Muscle layer of colon (tissue), 2 donors: ENCODE measurements around the gene SLCO2A1.
A peak's percentile ranks its signal among the peaks of the same experiment; 100 is the strongest.

ENCODE experiments used
- H3K27ac ChIP-seq: one replicate; pipeline ENCODE4 v1.7.0; 2013; ENCODE audit warnings: low read depth, mild to moderate bottlenecking, low read length, moderate library complexity
- H3K27me3 ChIP-seq, 2 donors: one replicate each; pipeline ENCODE4 v1.7.0; 2013; ENCODE audit warnings: low read length in 2 of 2, mild to moderate bottlenecking in 2 of 2; ENCODE audit not compliant: insufficient read depth in 2 of 2, control insufficient read depth in 1 of 2
- H3K36me3 ChIP-seq: one replicate; pipeline ENCODE4 v1.7.0; 2013; ENCODE audit warnings: mild to moderate bottlenecking, low read length; ENCODE audit not compliant: insufficient read depth
- H3K4me1 ChIP-seq: one replicate; pipeline ENCODE4 v1.7.0; 2013; ENCODE audit warnings: mild to moderate bottlenecking, low read length; ENCODE audit not compliant: insufficient read depth
- H3K4me3 ChIP-seq, 2 donors: one replicate each; pipeline ENCODE4 v1.7.0; 2013; ENCODE audit warnings: low read length in 2 of 2, low read depth in 1 of 2, mild to moderate bottlenecking in 1 of 2, moderate library complexity in 1 of 2
- H3K9ac ChIP-seq: one replicate; pipeline ENCODE4 v1.7.0; 2013; ENCODE audit warnings: low read length
- H3K9me3 ChIP-seq: one replicate; pipeline ENCODE4 v1.7.0; 2013; ENCODE audit warnings: mild to moderate bottlenecking, low read length
- donor health status: abdominal sarcoma.
- donor health status: Adenocarcinoma of cecum.

Gene SLCO2A1

DNA sequence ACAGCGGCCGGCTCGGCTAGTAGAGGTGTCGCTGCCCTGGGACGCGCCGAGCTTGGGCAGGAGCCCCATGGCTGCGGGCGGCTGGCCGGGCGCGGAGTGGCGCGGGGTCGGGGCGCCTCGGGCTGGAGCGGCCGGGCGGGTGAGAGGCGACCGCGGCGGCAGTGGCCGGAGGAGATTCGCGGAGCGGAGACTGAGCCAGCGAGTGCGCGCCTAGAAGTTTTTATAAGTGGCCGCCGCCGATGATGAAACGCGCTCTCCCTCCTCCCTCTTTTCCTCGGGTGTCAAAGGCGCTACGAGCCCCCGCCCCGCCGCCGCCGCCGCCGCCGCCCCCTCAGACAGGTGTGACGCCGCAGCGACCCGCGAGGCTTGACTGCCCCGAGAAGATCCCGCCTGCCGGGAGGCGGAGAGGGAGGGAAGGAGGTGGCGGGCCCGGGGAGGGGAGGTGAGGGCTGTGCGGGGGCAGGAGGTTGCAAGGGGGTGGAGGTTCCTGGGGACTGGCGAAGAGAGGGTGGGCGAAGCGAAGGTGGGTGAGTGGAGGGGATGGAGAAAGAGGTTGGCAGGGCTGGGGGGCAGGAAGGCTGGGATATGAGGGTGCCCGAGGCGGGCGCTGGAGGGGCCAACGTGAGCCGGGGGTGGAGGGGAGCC is at the start of gene SLCO2A1:
Gene SLCO2A1 (minus strand): TSS at position 192 of the 645 bp plus-strand sequence. CDS start 123 bp downstream, at position 69.
- no peak within 1 kb of the TSS for H3K9ac ChIP-seq
- H3K9me3 ChIP-seq: no peaks in the 10 kb centered on the region
- peaks cover 5% of the 10 kb centered on the region for H3K4me1 ChIP-seq
- no peaks in the 10 kb centered on the region for H3K36me3 ChIP-seq
- H3K27me3 ChIP-seq: peaks cover 0 to 23% of the 10 kb centered on the region in 2 donors
- H3K27ac ChIP-seq: no peak within 1 kb of the TSS
- peak within 1 kb of the TSS; percentile 44 to 58 for H3K4me3 ChIP-seq

DNA sequence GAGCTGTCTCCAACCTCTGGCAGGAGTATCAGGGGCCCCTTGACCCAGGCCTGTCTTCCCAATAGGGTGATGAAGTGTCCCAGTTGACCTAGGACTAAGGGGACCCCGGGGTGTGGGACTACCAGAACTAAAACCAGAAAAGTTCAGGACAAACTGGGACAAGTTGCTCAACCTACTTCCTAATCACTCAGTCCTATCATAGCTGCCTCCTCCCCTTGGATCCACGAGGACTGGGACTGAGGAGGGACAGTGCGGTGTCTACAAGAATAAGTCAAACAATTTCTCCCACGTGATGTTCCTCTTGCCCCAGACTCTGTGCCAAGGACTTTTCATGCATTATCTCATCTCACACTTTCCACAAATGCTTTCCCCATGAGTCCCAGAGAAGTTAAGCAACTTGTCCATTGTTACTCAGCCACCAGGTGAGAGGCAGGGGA is 49.4 kb upstream of the SLCO2A1 start:
- Histone ChIP-seq H3K9me3 (no peaks in the 10 kb centered on the region), H3K4me1 (no peaks in the 10 kb centered on the region), H3K9ac (no peak overlapping the region)

DNA sequence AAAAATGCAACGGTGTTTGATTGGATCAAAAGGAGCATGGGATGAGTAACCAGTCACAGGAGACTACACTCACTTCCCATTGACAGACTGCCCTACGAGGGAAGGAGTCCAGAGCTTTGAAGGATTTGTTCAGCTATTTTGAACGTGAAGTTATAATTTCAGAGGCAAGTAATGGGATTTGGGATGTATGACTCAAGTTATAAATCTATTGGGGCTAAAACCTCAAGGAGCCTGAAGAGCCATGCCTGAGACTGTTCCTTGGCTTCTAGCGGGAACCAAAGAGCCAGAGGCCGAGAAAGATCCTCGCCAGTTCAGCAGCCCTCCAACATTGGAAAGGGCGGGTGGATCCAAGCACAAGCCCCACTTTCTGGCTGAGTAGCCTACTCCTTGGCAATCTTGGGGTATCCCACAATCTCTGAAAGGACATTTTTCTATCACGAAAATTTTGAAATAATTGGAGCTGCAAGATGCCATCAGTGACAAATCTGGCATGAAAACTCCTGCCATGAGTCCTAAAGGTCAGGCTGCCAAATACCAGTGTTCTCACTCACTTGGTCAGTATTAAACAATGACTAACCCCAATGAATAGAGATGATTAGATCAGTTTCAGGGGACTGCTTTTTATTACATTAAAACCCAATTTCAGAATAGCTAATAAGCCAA is 48.6 kb upstream of the SLCO2A1 start:
- Histone ChIP-seq H3K36me3 (no peaks in the 10 kb centered on the region), H3K27me3 (no peaks in the 10 kb centered on the region), H3K9ac (no peak overlapping the region), H3K4me1 (no peaks in the 10 kb centered on the region), H3K4me3 (no peak overlapping the region), H3K9me3 (no peaks in the 10 kb centered on the region), H3K27ac (no peak overlapping the region)

More for the DNA sequence above, 49.4 kb upstream of the SLCO2A1 start:
- H3K4me3 ChIP-seq: no peak overlapping the region
- no peaks in the 10 kb centered on the region for H3K36me3 ChIP-seq
- H3K27ac ChIP-seq: no peak overlapping the region
- H3K27me3 ChIP-seq: no peaks in the 10 kb centered on the region

DNA sequence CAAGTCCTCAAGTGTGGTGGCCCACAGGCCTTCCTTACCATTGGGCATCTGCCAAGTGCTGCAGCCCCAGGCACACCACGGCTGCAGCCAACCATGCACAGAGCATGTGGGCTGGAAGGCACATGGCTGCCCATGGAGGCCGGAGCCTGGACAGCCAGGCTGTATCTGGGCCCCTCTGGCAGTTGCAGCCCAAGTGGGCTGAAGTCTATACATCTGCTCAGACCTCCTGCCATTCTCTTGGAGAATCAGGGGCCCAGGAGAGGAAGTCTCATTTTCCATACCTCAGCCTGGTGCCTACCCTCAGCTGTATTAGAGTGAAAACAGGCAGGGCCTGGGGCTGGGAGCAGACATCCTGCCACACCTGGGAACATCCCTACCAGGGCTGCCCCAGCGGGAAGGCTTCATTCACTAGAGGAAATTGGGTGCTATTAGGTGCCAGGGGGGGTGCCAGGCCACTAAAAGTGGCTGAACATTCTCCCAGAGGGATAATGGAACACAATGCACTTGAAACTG is 48.0 kb upstream of the SLCO2A1 start:
- H3K4me1 ChIP-seq: no peaks in the 10 kb centered on the region
- no peak overlapping the region for H3K4me3 ChIP-seq
- H3K36me3 ChIP-seq: no peaks in the 10 kb centered on the region
- no peaks in the 10 kb centered on the region for H3K9me3 ChIP-seq
- no peak overlapping the region for H3K27ac ChIP-seq
- H3K9ac ChIP-seq: no peak overlapping the region
- no peaks in the 10 kb centered on the region for H3K27me3 ChIP-seq

DNA sequence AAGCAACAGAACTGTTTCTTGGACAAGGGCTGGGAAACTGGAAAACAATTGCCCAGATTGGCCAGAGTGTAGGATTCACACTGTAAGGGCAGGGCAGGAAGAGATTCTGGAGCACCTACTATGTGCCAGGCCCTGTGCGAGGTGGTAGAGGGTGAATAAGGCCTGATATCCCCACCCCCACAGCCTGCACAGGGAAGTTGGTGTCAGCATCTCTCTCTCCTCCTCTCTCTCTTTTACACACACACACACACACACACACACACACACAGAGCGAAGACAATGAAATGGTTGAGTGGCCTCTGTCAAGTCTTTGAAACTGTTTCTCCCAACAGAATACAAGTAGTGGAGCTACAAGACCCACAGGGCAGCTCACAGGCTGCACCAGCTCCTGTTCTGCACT is 47.1 kb upstream of the SLCO2A1 start:
- Histone ChIP-seq H3K4me3 (no peak overlapping the region), H3K9ac (no peak overlapping the region), H3K27ac (no peak overlapping the region), H3K36me3 (no peaks in the 10 kb centered on the region), H3K9me3 (no peaks in the 10 kb centered on the region), H3K4me1 (no peaks in the 10 kb centered on the region), H3K27me3 (no peaks in the 10 kb centered on the region)

DNA sequence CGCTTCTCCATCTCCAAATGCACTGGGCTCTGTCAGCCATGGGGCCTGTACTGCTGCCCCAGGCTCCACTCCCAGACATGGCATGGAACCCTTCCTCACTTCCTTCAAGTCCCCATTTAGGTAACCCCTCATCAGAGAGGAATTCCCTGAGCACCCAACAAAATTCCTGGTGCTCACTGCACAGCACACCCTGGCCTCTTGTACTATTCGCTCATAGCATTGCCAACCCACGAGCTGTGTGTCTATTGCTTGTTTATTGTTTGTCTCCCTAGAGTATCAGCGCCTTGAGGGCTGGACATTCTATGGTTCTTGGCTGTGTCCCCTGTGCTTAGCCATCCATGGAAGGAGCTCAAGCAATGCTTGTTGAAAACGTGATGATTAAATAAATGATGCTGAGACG is 46.1 kb upstream of the SLCO2A1 start:
- H3K36me3 ChIP-seq: no peaks in the 10 kb centered on the region
- no peaks in the 10 kb centered on the region for H3K27me3 ChIP-seq

DNA sequence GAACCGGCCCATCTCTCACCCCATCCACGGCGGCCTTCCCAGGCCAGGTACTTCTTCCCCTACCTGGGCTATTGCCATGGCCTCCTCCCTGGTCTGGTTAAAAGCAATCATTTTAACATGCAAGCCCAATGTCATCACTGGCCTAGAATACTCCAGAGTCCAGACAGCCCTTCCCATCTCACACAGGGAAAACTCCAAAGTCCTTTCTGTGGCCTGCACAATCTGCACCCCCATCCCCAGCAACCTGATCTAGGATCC is 45.8 kb upstream of the SLCO2A1 start:
- Histone ChIP-seq H3K4me3 (no peak overlapping the region), H3K9me3 (no peaks in the 10 kb centered on the region), H3K36me3 (no peaks in the 10 kb centered on the region), H3K4me1 (peaks cover 3% of the 10 kb centered on the region), H3K9ac (no peak overlapping the region), H3K27ac (no peak overlapping the region), H3K27me3 (no peaks in the 10 kb centered on the region)

More for the DNA sequence above, 46.1 kb upstream of the SLCO2A1 start:
- Histone ChIP-seq H3K4me1 (peaks cover 3% of the 10 kb centered on the region), H3K9ac (no peak overlapping the region), H3K27ac (no peak overlapping the region), H3K4me3 (no peak overlapping the region), H3K9me3 (no peaks in the 10 kb centered on the region)

DNA sequence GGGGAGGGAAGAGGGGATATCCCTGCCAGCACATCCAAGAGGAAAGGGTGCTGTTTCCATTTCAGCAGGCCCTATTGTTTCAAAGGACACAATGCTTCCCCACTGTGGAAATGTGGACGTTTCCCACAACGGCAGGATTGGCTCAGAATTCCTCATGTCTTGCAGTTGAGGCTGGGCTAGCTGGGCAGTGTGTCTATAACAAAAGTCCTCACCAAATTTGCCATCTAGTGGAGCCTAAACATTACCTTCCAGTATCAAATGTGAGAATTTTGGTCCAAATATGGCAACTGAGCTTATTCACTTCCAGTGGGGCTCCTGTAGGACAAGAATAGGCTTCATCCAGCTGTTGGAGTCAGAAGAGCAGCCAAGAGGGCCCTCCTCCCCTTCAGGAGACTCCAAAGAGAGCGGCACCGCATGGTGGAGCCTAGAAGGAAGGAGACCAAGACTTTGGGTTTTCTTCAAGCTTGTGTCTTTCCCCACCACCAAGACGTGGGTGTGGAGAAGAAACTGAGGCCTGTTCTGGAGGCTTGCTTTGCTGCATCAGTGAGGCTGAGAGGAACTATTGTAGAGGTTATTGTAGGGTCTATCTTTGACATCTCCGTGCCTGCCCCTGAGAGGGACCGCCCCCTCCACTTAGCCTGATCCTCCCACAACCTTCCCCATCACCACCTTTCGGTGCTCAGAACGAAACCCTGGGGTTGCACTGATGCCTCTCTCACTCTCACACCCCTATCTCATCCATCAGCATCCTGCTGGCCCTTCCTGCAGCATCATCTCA is 45.3 kb upstream of the SLCO2A1 start:
- Histone ChIP-seq H3K27ac (no peak overlapping the region), H3K4me3 (no peak overlapping the region), H3K27me3 (no peaks in the 10 kb centered on the region), H3K4me1 (peaks cover 3% of the 10 kb centered on the region), H3K36me3 (no peaks in the 10 kb centered on the region), H3K9ac (no peak overlapping the region), H3K9me3 (no peaks in the 10 kb centered on the region)

DNA sequence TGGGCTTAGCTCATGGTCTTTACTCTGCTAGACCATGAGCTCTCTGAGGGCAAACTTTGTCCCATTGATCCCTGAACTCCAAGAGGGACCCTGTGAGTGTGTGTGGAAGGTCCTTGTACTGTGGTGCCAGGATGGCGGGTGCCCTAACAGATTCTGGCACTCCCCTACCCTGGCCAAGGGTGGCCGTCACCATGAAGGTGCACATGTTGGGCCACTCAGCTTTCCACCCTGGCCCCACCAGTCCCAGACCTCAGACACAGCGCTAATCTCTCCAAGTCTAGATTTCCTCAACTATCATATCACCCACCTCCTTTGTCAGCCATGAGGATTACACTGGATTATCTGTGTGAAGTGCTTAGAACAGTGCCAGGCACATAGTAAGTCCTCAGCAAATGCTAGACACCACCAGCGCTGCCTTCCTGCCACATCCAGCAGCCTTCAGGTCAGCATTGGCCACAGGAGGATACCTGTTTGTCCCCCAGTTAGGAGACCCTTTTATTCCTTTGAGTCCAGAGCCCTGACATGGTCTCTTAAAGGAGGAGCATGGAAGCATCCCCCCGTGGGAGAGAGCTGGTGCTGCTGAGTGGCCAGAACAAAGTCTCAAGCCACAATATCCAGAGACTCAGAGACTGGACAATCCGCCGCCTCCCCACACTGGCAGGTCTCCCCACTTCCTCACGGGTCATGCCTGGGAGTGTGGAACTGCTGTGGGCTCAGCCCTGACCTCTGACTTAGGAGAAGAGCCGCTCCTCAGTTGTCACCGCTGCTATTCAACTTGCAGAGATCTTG is 44.5 kb upstream of the SLCO2A1 start:
- no peaks in the 10 kb centered on the region for H3K27me3 ChIP-seq
- H3K9ac ChIP-seq: no peak overlapping the region
- no peak overlapping the region for H3K27ac ChIP-seq
- no peak overlapping the region for H3K4me3 ChIP-seq
- no peaks in the 10 kb centered on the region for H3K9me3 ChIP-seq
- H3K36me3 ChIP-seq: no peaks in the 10 kb centered on the region
- H3K4me1 ChIP-seq: peaks cover 3% of the 10 kb centered on the region

DNA sequence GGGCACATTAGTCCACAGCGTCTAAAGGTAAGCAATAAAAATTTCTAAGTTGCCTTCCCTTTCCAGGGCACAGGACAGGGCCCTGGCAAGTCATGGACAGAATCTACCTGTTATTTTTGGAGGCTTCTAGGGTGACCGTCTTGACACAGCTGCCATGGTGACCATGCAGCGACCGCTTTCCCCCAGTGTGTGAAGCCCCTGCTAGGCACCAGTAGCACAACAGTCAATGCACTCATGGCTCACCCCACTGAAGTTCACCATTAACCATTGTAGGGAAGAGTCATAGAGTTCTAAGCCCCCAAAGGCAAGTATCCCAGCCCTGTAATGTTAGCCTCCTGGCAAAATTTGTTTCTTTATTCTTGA is 43.8 kb upstream of the SLCO2A1 start:
- Histone ChIP-seq H3K36me3 (no peaks in the 10 kb centered on the region), H3K4me3 (no peak overlapping the region), H3K4me1 (peaks cover 3% of the 10 kb centered on the region), H3K9ac (no peak overlapping the region), H3K27me3 (no peaks in the 10 kb centered on the region), H3K27ac (no peak overlapping the region), H3K9me3 (no peaks in the 10 kb centered on the region)
